Measurements from ENCODE around the gene FAM81B.

FAM81B gene

GRCh38 chr5:95446560-95447221 is 55.5 kb downstream of the FAM81B start:
- TF ChIP-seq SIN3A (IDR thresholded peaks at IDR 0.05; ENCODE audit: borderline replicate concordance, insufficient read depth, low read length) (no peak), TAF1 (IDR thresholded peaks at IDR 0.05; ENCODE audit: borderline replicate concordance, insufficient read depth, low read length) (no peak), FOXP2 (optimal IDR thresholded peaks at IDR 0.05; ENCODE audit: borderline replicate concordance, extremely low read depth, extremely low read length, insufficient read depth) (no peak), POLR2AphosphoS5 (IDR thresholded peaks at IDR 0.05; ENCODE audit: low read depth, low read length) (no peak)
- TF ChIP-seq, protein P1, sequence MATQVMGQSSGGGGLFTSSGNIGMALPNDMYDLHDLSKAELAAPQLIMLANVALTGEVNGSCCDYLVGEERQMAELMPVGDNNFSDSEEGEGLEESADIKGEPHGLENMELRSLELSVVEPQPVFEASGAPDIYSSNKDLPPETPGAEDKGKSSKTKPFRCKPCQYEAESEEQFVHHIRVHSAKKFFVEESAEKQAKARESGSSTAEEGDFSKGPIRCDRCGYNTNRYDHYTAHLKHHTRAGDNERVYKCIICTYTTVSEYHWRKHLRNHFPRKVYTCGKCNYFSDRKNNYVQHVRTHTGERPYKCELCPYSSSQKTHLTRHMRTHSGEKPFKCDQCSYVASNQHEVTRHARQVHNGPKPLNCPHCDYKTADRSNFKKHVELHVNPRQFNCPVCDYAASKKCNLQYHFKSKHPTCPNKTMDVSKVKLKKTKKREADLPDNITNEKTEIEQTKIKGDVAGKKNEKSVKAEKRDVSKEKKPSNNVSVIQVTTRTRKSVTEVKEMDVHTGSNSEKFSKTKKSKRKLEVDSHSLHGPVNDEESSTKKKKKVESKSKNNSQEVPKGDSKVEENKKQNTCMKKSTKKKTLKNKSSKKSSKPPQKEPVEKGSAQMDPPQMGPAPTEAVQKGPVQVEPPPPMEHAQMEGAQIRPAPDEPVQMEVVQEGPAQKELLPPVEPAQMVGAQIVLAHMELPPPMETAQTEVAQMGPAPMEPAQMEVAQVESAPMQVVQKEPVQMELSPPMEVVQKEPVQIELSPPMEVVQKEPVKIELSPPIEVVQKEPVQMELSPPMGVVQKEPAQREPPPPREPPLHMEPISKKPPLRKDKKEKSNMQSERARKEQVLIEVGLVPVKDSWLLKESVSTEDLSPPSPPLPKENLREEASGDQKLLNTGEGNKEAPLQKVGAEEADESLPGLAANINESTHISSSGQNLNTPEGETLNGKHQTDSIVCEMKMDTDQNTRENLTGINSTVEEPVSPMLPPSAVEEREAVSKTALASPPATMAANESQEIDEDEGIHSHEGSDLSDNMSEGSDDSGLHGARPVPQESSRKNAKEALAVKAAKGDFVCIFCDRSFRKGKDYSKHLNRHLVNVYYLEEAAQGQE (IDR thresholded peaks at IDR 0.05; ENCODE audit: insufficient read depth in 1 of 2, low read depth in 2 of 2, low read length in 2 of 2), result no peak

DNA sequence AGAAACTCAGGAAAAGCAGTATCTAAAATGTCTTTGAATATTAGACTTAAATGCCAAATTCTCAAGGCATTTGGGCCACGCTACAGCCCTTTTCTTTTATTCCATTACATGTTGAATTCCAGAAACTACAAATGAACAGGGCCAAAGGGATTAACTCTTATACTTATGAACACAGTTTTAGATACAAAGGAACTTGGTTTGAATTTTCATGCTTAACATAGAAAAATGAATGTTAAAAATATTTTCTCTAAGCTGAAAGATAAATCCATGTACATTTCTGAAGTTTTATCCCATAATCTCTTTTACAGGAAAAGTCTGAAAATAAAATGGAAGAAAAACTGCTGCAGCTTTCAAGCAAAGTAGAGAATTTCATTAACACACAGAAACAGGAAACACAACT is 56.8 kb downstream of the FAM81B start:
- TF ChIP-seq SIN3A (IDR thresholded peaks at IDR 0.05; ENCODE audit: borderline replicate concordance, insufficient read depth, low read length) (no peak), FOXP2 (optimal IDR thresholded peaks at IDR 0.05; ENCODE audit: borderline replicate concordance, extremely low read depth, extremely low read length, insufficient read depth) (no peak), TAF1 (IDR thresholded peaks at IDR 0.05; ENCODE audit: borderline replicate concordance, insufficient read depth, low read length) (no peak), POLR2AphosphoS5 (IDR thresholded peaks at IDR 0.05; ENCODE audit: low read depth, low read length) (no peak)
- TF ChIP-seq, protein P1 (IDR thresholded peaks at IDR 0.05; ENCODE audit: insufficient read depth in 1 of 2, low read depth in 2 of 2, low read length in 2 of 2), result no peak

- TF ChIP-seq TAF1 (IDR thresholded peaks at IDR 0.05; ENCODE audit: borderline replicate concordance, insufficient read depth, low read length) (no peak), POLR2AphosphoS5 (IDR thresholded peaks at IDR 0.05; ENCODE audit: low read depth, low read length) (no peak), FOXP2 (optimal IDR thresholded peaks at IDR 0.05; ENCODE audit: borderline replicate concordance, extremely low read depth, extremely low read length, insufficient read depth) (no peak), SIN3A (IDR thresholded peaks at IDR 0.05; ENCODE audit: borderline replicate concordance, insufficient read depth, low read length) (no peak)
- TF ChIP-seq, protein P1 (IDR thresholded peaks at IDR 0.05; ENCODE audit: insufficient read depth in 1 of 2, low read depth in 2 of 2, low read length in 2 of 2), result no peak
These were observed 57.6 kb downstream of the FAM81B start for GRCh38 chr5:95448789-95449188.

DNA sequence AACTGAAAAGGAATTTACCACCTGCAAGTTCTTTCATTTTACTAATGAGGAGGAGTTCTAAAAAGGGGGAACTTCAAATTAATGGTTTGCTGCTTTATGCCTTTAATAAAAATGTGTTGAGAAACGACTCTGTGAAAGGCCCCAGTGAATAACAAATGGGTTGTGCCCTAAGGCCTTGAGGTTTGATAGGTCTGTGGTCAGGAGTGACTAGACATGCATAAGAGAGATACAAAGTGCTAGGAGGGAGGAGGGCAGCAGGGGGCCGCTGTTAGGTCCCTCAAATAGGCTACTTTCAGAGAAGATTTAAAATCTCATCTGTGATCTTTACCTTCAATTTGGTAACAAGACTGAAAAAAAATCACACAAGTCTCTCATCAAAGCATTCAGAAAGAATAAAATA is 58.3 kb downstream of the FAM81B start:
- TF ChIP-seq TAF1 (IDR thresholded peaks at IDR 0.05; ENCODE audit: borderline replicate concordance, insufficient read depth, low read length) (no peak), FOXP2 (optimal IDR thresholded peaks at IDR 0.05; ENCODE audit: borderline replicate concordance, extremely low read depth, extremely low read length, insufficient read depth) (no peak), SIN3A (IDR thresholded peaks at IDR 0.05; ENCODE audit: borderline replicate concordance, insufficient read depth, low read length) (no peak), POLR2AphosphoS5 (IDR thresholded peaks at IDR 0.05; ENCODE audit: low read depth, low read length) (no peak)
- TF ChIP-seq, protein P1 (IDR thresholded peaks at IDR 0.05; ENCODE audit: insufficient read depth in 1 of 2, low read depth in 2 of 2, low read length in 2 of 2), result no peak
